Fibroblast of the aortic adventitia (primary cell): ENCODE data around the gene ATG13. TPM values are rescaled to one million over a fixed set of nuclear protein-coding genes. Genes with fewer than 3 reads are reported as not detected.

Source experiments
- DNase-seq: peaks from one replicate; pipeline ENCODE4 v3.0.0-alpha.2; 2010; ENCODE audit warnings: low read depth
- H3K4me3 ChIP-seq: 2 replicates; pipeline ENCODE4 v1.5.1; 2011; ENCODE audit warnings: low read depth, mild to moderate bottlenecking, control low read depth, low read length, moderate library complexity
- total RNA-seq: library from RNA; depleted of rRNA; stranded (reverse); fragments of >200 nt; gene quantifications from 2 replicates; pipeline ENCODE4 v1.2.3, GENCODE V29; 2012; ENCODE audit warnings: low replicate concordance
- TF ChIP-seq, protein P1 (sequence below): IDR thresholded peaks from 2 replicates; pipeline ENCODE4 v1.5.1; 2011; ENCODE audit warnings: mild to moderate bottlenecking, low read length, control low read depth, inconsistent platforms; ENCODE audit not compliant: insufficient read depth

The ATG13 gene
- total RNA-seq, 1 donor = 58.8 TPM

DNA sequence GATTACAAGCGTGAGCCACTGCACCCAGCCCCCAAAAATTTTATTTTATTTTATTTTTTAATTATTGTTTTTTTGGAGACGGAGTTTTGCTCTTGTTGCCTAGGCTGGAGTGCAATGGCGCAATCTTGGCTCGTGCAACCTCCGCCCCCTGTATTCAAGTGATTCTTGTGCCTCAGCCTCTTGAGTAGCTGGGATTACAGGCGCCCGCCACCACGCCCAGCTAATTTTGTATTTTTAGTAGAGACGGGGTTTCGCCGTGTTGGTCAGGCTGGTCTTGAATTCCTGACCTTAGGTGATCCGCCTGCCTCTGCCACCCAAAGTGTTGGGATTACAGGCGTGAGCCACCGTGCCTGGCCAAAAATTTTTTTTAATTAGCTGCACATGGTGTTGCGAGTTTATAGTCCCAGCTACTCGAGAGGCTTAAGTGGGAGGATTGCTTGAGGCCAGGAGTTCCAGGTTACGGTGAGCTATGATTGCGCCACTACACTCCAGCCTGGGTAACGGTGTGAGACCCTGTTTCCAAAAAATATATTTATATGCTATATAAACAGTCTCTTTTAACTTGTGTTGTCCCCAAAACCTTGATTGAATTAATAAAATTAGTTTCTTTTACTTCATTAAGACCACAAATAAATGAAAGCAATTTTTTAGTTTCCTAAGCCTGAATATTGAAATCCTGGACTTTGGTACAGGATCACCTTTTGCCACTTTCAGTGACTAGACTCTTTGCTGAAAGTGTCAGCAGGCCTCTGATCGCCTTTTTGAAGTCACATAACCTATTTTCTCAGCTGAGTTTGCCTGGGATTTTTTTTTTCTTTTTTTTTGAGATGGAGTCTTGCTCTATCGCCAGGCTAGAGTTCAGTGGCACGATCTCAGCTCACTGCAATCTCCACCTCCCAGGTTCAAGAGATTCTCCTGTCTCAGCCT lies 16.2 kb downstream of the ATG13 start:
- no peak for DNase-seq
- TF ChIP-seq, protein P1, sequence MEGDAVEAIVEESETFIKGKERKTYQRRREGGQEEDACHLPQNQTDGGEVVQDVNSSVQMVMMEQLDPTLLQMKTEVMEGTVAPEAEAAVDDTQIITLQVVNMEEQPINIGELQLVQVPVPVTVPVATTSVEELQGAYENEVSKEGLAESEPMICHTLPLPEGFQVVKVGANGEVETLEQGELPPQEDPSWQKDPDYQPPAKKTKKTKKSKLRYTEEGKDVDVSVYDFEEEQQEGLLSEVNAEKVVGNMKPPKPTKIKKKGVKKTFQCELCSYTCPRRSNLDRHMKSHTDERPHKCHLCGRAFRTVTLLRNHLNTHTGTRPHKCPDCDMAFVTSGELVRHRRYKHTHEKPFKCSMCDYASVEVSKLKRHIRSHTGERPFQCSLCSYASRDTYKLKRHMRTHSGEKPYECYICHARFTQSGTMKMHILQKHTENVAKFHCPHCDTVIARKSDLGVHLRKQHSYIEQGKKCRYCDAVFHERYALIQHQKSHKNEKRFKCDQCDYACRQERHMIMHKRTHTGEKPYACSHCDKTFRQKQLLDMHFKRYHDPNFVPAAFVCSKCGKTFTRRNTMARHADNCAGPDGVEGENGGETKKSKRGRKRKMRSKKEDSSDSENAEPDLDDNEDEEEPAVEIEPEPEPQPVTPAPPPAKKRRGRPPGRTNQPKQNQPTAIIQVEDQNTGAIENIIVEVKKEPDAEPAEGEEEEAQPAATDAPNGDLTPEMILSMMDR = no peak

DNA sequence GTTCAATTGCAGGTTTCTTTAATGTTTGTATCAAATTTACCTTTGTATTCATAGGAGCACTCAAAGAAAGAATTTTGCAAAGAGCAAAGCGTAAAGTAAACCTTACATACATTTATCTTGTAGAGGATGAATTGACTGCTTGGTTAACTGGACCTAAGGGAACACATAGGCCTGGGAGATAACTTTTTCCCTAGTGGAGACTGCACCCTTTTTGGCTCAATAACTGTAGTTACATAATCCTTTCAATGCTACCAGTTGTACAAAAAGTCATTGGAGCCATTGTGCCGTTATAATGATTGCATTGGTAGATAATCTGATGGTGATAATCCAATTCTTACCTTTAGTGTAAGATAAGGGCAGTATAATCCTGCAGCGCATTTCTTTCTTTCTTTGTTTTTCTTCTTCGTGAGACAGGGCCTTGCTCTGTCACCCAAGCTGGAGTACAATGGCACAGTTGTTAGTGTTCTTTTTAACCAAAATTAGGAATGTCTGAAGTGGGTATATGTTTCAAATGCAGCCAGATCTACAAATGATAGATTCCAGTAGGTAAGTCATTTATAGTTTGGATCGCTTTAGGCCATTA lies 18.3 kb downstream of the ATG13 start:
- DNase-seq = no peak
- no peak overlapping the region for H3K4me3 ChIP-seq
- TF ChIP-seq, protein P1 = no peak

More for the DNA sequence above, 16.2 kb downstream of the ATG13 start:
- no peak overlapping the region for H3K4me3 ChIP-seq

DNA sequence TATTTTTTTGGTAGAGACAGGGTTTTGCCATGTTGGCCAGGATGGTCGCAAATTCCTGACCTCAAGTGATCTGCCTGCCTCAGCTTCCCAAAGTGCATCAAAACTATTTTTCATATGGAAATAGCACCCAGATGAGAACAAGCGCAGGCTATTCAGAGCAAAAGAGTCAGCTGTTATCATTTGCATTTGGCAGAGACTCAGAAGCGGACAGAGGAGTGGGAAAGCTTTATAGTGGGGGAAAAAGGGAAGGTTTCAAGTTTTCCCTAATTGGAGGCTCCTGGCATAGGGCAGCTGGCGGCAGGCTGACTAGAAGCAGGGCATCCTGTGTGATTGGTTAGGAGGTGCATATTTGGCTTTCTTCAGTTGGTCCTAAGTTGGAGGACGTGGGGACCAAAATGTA lies 20.2 kb downstream of the ATG13 start:
- DNase-seq = no peak
- TF ChIP-seq, protein P1 = no peak
- no peak overlapping the region for H3K4me3 ChIP-seq

DNA sequence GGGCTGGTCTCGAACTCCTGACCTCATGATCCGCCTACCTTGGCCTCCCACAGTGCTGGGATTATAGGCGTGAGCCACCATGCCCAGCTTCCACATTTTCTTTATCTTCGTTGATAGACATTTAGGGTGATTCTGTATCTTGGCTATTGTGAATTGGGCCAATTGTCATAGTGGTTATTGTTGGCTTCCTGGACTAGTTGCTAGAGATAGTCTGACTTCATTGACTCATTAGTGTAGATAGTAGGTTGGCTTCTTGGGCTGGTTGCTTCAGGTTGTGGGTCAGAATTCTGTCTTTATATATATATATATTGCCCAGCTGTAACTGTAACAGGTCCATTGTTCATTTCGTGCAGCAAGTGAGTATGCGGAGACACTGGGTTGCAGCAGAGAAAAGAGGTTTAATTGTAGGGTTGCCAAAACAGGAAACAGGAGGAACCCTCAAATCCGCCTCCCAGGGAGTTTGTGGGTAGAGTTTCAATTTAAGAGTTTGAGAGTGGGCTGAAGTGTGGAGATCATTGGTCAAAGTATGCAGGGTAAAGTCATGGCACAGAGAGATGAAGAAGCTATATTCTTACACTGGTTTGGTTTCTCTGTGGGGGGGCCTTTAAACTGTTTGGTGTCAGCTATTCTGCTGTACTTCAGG lies 22.0 kb downstream of the ATG13 start:
- DNase-seq = no peak
- TF ChIP-seq, protein P1 = no peak
- H3K4me3 ChIP-seq = no peak overlapping the region

DNA sequence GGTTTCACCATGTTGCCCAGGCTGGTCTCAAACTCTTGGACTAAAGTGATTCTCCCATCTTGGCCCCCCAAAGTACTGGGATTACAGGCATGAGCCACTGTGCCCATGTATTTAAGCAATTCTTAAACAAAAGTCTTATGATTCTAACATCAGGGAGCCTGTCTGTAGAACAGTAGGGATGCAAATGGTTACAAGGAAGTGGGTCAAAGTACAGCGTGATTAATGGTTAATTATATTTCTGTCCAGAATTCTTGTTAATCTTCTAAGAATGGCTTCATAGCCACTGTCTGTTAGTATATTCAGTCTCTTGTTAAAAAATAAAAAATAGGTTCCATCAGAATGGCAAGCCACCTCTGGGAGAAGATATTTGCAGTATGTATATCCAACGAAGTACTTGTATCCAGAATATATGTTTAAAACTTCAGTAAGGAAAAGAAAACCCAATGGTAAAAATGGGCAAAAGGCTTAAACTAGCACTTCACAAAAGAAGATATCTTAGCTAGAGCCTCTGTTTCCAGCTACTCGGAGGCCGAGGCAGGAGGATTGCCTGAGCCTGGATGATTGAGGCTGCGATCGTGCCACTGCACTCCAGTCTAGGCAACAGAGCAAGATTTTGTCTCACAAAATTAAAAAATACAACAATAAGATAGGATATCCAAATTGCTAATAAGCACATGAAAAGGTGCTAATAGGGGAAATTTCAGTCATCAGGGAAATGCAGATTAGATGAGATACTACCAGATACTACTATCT lies 22.9 kb downstream of the ATG13 start:
- no peak for DNase-seq
- TF ChIP-seq, protein P1 = no peak
- H3K4me3 ChIP-seq = no peak overlapping the region

DNA sequence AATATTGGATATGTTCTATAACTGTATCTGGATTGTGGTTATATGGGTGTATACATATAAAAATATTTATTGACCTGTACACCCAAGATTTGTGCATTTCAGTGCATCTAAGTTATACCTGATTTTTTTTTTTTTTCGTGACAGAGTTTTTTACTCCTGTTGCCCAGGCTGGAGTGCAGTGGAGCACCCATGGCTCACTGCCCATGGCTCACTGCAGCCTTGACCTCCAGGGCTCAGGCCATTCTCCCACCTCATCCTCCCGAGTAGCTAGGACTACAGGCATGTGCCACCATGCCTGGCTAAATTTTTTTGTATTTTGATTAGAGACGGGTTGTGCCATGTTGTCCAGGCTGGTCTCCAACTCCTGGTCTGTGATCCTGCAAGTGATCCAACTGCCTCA lies 24.3 kb downstream of the ATG13 start:
- no peak for DNase-seq
- TF ChIP-seq, protein P1 = no peak
- H3K4me3 ChIP-seq = no peak overlapping the region
